GM19467 (cell line): ENCODE measurements around the gene CAPZA2.

ENCODE experiments used
- ATAC-seq: cut with Tn5 transposase; IDR thresholded peaks from one replicate; pipeline ENCODE4 v1.9.1; 2021; ENCODE audit warnings: mild to moderate bottlenecking, moderate library complexity; ENCODE audit not compliant: unreplicated experiment

CAPZA2 gene

DNA sequence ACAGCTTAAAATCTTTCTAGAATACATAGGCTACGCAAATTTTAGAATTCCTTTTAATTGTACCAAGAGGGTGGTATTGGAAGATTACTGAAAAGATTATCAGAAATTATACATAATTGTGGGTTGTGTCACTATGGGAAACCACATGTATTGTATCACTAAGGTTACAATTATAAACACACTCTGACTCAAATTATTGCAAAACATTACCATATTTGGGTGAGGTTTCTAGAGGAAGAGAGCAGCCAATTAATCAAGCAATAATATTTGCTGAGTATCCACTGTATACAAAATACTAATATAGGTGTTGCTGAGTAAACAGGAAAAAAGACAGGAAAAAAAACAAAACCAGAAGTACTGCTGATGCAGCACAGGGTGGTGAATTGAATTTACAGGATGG lies 3.1 kb upstream of the CAPZA2 start:
- ATAC-seq = no peak

DNA sequence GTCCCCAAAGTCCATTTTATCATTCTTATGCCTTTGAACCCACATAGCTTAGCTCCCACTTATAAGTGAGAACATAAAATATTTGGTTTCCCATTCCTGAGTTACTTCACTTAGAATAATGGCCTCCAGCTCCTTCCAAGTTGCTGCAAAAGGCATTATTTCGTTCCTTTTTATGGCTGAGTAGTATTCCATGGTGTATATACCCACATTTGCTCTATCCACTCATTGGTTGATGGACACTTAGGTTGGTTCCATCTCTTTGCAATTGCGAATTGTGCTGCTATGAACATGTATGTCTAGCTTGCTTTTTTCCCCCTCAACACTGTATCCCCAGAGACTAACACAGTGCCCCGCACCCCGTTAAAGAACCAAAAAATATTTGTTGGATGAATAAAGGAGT lies 670 bp upstream of the CAPZA2 start:
- ATAC-seq = no peak

DNA sequence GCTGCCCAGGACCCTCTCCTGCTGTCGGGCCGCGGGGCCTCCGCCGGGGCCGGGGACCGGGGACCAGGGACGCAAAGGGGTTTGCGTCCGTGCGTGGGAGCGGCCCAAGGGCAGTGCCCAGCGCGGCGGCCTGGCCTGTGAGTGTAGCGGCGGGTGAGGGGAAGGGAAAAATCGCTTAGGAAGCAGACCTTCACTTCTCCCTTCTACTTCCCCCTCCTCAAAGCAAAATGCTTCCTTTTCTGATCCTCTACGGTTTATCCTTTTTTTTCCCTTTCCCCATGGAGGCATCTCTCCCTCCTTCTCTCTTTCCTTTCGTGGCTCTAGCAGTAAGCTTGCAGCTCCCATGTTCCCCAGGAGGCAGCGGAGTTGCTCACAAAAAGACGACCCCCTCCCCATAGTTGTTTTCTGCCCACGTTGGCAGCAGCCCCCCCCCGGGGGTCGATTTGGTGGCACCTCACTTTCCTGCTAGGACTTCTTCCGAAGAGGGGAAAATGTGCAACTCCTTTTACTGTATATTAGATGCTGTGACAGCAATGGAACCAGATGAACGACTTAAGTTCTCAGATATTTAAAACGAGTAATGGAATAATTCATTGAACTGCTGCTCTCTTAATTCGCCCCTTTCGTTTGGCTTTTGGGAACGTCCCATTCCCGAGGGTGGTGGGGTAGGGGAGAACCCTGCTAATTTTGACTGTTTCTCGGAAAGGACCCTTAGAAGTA lies 724 bp downstream of the CAPZA2 start:
- ATAC-seq = no peak

DNA sequence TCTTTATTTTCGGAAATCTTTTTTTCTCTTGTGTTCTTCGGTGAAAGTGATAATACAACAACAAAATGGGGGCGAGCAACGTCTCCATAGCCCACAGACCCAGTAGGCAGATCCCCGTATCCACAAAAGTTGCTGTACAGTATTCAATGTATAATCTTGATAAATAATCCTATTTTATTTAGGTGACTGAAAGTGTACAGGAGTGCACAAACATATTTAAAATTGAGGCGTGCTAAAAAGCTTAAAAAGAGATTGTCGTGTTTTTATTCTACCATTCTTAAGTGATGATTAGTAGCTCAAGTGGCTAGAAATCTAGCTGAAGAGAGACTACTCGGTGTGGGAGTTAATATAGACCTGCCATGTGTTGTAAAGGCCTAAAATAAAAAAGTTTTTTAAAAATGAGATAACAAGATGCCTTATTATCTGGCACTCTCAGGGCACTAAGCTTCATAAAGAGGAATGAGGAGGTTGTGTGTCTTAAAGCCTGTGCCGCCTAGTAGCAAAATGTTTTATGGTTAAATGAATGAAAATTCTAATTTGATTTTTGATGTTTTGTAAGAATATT lies 1.6 kb downstream of the CAPZA2 start:
- no peak for ATAC-seq

DNA sequence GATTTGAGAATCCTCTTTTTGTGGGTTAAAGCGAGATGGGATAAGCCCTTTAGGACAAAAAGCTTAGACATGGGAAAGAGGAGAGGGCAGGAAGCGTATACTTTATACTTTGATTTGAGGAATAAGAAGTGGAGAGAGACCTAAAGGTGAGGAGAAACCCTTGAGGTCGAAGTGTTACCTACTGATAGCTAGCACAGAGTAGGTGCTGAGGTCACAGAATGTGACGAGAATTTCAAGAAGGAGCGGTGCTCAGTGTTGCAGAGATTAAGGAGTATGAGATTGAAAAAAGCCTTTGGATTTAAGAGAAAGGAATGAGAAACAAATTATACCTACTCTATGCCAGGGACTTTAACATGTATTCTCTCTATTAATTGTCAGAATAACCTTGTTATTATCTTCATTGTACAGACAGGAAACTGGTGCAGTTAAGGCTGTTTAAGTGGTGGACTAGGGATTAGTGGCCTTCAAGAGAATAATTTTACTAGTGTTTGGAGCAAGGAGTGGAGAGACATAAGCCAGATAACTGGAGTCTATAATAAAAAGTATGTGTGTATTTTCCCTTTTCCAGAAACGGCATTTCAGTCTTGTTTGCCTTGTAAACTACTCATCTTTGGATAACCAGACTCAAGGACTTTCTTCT lies 8.8 kb downstream of the CAPZA2 start:
- ATAC-seq = no peak

DNA sequence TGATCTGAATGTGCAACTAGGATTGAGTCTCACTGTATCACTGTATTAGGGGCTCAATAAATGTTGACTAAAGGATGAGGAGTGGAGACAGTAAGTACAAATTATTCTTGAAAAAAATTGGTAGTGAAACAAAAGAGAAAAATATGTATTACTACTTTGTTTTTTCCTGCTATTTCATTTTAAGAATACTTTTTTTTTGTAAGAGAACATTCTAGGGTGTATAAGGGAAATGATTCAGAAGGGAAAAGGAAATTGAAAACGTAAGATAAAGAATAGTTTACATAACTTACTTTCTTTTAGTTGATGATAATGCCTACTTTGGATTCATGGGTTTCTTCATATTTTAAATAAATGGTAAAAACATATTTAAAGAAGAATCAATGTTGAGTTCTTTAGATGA lies 9.6 kb downstream of the CAPZA2 start:
- no peak for ATAC-seq

DNA sequence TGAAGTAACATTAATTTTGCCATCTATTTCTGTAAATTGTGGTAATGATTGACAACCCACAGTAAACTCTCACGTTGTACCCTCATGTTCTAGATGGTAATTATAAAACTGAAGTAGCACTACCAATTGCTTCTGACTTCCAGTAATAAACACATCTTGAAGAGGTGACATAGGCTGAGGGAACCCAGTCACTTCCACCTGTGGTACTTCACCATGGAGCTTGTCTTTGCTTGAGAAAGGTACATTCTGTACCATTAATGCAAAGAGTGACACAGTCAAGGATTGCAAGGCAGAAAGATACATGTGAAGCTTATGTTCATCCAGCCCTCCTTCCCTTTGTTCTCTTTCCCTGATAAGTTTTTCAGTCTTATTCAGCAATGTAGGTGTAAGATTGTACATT lies 11.2 kb downstream of the CAPZA2 start:
- no peak for ATAC-seq

DNA sequence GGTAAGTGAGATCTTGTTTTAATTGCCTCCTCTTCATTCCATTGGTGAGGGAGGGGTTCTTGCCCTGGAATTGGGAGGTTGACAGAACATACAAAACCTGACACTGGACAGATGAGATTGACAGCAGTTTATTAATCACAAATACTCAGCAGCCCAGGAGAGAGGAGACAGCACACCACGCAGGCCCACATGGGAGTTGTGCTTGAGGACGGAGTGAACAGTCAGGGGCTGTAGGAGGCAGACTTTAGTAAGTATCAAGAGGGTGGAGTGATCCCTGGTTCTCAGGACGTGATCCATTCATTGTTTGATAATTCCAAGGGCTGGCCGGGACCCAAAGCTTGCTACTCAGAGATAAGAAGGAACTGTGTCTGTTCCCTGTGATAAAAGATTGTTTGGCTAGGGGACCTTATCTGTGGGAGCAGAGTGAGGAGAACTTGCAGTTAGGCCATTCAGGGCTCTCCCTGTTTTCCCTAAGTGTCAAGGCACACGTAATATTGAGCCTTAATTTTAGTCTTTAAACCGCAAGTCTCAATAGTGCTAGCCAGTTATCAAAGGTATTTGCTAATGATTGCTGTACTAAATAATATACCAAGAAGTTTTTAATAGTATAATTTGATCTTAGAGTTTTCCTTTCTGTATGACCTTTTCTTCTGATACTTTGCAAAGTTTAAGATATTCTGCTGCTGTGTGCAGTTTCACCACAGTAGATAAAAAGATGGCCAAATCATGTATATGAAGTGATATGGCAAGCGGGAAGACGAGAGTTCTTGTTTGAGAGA lies 14.5 kb downstream of the CAPZA2 start:
- ATAC-seq = no peak

DNA sequence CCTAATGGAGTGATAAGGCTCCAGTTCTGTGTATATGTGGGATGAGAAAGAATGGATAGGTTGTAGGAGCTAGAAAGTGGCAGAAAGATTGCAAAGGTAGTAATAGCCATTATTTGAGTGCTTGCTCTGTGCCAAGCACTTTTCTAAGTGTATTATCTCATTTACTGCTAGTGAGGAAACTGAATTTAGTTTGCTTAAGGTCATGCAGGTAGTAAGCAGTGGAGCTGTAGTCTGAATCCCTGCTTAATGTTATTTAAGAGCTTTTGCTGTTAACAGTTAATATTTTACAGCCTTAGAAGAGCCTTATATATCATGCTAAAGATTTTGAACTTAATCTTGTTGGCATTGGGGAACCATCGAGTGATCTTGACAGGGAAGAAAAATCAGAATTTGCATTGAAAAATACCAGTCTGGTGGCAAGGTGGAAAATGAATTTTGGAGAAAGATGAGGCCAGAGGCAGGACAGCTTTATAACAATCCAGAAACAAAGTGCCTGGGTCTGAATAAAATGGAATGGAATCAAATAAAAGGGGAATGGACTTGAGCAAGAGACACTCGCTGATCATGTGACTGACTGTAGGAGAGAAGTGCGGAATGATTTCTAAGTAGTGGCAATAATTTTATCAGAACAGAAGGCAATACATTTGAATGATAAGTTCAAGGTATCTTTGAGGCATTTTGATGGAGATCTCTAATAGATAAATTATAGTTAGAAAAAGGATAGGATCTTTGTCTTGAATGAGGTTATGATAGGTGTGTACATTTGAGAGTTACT lies 15.2 kb downstream of the CAPZA2 start:
- ATAC-seq = no peak

DNA sequence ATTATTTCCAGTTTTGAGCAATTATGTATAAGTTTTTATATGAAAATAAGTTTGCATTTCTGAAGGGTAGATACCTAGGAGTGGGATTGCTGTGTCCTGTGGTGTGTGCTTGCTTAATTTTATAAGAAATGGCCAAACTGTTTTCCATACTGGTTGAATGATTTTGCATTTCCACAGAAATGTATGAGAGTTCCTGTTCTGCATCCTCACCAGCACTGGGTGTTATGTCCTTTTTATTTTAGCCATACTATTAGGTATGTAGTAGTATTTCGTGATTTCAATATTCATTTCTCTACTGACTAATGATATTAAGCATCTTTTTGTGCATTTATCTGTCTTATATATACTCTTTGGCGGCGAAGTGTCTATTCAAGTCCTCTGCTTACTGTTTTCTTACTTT lies 22.3 kb downstream of the CAPZA2 start:
- ATAC-seq = no peak

DNA sequence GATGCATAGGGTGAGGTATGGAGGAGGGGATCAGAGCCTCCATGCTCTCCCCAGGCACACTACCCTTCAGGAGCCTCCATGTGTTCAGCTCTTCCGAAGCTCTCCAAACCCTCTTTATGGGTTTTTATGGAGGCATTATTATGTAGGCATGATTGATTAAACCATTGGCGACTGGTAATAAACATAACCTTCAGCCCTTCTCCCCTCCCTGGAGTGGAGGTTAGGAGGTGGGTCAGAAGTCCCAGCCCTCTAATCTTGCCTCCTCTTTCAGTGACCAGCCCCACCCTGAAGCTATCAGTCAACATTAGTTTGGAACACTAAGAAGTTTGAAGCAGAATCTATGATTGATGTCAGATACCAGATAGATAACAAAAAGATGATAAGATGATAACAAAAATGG lies 23.3 kb downstream of the CAPZA2 start:
- ATAC-seq = no peak

DNA sequence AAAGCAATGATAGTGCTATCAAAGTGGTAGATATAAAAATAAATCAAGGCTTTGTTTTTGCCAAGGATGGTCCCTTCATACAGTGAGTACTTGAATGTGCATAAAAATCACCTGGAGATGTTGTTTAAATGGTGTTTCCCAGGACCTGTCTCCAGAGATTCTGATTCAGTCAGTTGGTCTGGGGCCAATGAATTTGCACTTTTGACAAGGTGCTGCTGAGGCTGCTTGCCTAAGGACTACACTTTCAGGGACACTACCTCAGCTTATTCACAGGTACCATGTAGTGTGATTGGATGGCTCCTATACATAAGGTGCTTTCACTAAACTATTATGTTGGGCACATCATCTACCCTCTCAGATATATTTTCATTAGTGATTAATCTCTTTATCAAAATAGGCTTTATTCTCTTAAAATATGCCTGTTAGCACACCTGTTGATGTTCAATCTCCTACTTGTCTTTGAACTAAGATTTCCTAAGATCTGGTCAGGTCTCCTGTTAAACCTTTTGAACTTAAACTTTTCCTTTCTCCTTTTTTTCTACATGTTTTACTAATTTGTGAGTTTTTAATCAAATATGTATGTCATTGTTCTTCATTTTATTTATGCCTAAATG lies 24.3 kb downstream of the CAPZA2 start:
- no peak for ATAC-seq

DNA sequence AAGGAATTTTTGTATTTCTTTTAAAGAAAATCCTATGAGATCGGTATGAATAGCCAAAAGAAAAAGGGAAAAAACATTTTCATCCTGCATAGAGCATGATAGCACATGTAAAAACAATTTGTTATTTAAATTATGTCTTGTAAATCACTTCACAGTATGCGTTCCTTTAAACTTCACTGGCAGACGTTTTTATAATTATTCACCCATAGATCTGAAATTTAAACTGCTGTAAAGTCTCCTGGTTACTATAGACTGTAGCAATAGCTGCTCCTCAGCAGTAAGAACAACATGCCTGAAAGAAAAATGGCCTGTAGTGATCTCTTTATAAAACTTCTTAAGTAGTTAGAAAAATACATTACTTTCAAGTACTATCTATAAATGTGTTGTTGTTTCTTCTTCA lies 26.5 kb downstream of the CAPZA2 start:
- ATAC-seq = no peak

DNA sequence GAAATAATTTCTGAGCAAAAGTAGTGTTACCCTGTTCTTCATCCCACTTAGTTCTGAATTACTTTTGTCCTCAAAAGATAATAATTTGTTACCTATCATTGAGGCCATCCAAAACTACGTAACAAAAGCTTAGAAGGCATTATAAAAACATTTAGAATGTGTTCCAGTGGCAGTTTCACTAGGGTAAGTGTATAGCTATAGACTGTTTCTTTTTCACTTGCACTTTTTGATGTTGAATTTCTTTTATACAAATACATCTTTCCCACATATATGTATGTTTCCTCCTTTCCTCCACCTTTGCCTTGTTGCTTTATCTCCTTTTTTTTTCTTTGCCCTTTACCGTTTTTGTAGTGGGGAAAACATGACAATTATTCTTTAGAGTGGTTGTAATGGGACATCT lies 33.5 kb downstream of the CAPZA2 start:
- no peak for ATAC-seq

DNA sequence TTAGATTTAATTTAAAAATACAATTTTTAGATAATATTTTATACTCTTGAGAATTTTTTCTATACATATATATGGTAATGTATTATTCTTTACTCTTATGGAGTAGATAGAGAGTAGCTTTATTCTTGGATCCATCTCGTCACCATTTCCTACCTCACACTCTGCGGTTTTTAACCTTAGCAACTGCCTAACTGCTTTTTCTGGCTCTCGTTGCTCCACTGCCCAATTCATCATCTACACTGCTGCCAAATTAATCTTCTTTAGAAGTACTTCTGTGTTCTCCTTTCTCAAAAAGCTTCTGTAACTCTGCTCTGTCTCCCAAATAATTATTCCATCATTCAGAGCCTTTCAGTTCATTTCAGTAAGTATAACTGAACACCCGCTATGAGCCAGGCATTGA lies 35.3 kb downstream of the CAPZA2 start:
- no peak for ATAC-seq

DNA sequence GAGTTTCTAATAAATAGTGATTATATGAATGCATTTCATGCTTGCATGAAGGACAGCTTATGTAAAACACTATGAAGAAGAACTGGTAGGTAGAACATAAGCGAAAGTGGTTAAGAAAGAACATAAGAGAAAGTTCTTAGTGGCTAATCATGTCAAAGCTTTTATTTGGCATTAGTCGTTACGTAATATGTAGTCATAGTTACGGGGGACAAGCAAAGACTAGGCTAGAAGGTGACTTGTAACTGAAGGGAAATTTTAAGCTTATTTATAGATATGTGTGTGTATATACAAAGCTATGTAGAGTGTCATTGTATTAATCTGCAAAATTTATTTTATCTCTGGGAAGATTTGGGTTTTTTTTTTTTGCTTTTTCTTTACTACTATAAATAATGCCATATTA lies 36.9 kb downstream of the CAPZA2 start:
- ATAC-seq = no peak

DNA sequence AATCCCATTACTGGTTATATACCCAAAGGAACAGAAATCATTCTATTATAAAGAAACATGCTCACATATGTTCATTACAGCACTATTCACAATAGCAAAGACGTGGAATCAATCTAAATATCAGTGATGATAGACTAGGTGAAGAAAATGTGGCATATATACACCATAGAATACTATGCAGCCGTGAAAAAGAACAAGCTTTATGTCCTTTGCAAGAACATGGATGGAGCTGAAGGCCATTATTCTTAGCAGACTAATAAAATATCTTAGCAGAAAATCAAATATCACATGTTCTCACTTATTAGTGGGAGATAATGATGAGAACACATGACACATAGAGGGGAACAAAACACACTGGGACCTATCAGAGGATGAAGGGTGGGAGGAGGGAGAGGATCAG lies 38.8 kb downstream of the CAPZA2 start:
- ATAC-seq = no peak

DNA sequence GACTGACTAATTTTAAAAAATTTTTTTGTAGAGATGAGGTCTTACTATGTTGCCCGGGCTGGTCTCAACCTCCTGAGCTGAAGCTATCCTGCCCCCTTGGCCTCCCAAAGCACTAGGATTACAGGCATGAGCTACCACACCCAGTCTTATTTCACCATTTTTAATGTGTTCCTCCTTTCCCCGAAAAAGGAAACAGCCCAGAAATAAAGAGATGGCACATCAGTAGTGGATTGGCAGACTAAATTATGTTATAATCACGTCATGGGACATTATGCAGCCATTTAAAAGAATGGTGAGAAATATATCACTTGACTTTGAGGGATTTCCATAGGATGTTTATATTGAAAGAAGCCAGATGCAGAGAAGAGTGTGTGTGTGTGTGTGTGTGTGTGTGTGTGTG lies 40.5 kb downstream of the CAPZA2 start:
- ATAC-seq = no peak

DNA sequence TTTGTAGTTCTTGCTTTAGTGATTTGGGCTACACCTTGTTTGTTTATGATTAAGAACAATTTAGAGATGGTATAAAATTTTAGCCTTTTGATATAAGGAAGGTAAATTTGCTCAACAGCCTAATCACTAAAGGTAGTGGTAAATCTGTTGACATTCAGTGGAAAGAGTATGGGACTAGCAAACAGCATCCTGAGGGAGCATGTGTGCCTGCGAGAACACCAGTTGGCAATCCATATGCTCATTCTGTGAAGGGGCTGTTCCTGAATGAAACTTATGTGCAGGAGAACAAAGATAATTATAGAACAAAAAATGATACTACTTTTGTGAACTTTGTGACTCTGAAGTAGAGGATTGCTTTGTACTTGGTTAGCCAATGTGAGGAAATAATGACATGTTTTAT lies 44.0 kb downstream of the CAPZA2 start:
- no peak for ATAC-seq

DNA sequence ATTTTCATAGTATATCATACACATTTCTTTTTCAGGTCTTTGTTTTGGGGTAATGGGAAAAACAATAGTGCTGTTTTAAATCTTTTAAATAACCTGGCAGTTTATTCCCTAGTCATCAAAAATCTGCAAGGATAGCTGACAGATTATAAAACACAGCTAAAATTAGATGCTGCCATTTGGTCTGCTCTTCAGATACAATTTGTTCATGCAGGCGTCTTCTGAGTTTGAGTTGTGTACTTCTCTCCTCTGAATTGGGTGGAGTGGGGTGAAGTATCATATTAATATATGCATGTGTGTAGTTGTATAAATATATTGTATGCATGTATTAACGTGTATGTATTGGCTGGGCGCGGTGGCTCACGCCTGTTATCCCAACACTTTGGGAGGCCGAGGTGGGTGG lies 48.0 kb downstream of the CAPZA2 start:
- no peak for ATAC-seq

DNA sequence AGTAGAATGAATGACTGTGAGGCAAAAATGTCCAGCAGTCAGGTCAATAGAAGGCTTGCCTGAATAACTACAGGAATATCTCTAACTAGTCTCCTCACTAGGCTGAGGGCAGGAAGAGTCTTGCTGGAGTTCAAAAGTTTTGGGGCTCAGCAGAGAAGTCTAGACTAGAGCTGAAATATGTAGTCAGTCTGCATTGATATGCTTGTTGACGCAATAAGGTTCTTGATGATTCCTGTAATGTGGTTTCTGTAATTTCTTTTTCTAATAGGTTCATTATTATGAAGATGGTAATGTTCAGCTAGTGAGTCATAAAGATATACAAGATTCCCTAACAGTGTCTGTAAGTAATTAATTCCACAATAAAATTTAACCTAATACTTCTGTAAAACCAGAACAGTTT lies 49.4 kb downstream of the CAPZA2 start:
- no peak for ATAC-seq
